SU-DHL-6 (cell line): ENCODE results near the gene ATF7IP.

Experiments
- H2AFZ ChIP-seq: fragments of 200-600 bp; sonication (generic); 2 replicates; pipeline ENCODE4 v1.6.1; 2014; ENCODE audit warnings: low read depth, mild to moderate bottlenecking, moderate library complexity, mixed read lengths, antibody characterized with exemption, low read length; ENCODE audit not compliant: severe bottlenecking
- H3F3A ChIP-seq: fragments of 200-600 bp; shearing (Covaris generic); 2 replicates; pipeline ENCODE4 v1.6.0; 2016; ENCODE audit warnings: antibody characterized with exemption, mild to moderate bottlenecking; ENCODE audit not compliant: insufficient read depth
- H3K27ac ChIP-seq: fragments of 200-600 bp; sonication (generic); 2 replicates; pipeline ENCODE4 v1.5.1; 2016; ENCODE audit warnings: low read depth, mild to moderate bottlenecking, low read length, moderate library complexity, mixed read lengths
- H3K27me3 ChIP-seq: fragments of 200-600 bp; sonication (generic), shearing (Covaris generic); 2 replicates; pipeline ENCODE4 v1.6.0; 2014; ENCODE audit warnings: mild to moderate bottlenecking, low read length
- H3K36me3 ChIP-seq: fragments of 200-600 bp; sonication (generic); 2 replicates; pipeline ENCODE4 v1.6.1; 2014; ENCODE audit warnings: mild to moderate bottlenecking, low read length, mixed read lengths
- H3K4me2 ChIP-seq: fragments of 300-600, 200-600 bp; shearing (Covaris generic), sonication (generic); 2 replicates; pipeline ENCODE4 v1.6.0; 2014; ENCODE audit warnings: low read length, low read depth, mild to moderate bottlenecking; ENCODE audit not compliant: poor library complexity, severe bottlenecking
- H3K4me3 ChIP-seq: fragments of 200-600 bp; sonication (generic); 2 replicates; pipeline ENCODE4 v1.5.1; 2014; ENCODE audit warnings: antibody characterized with exemption, low read length, mild to moderate bottlenecking, mixed read lengths; ENCODE audit not compliant: insufficient read depth, poor library complexity, severe bottlenecking
- H3K79me2 ChIP-seq: fragments of 200-600 bp; sonication (generic); 2 replicates; pipeline ENCODE4 v1.6.1; 2014; ENCODE audit warnings: mild to moderate bottlenecking, low read length, moderate library complexity; ENCODE audit not compliant: insufficient read depth
- H3K9ac ChIP-seq: fragments of 200-600 bp; sonication (generic); 2 replicates; pipeline ENCODE4 v1.7.0; 2014; ENCODE audit warnings: mild to moderate bottlenecking, low read length
- H3K9me2 ChIP-seq: fragments of 200-600 bp; sonication (generic); replicated peaks from 2 replicates; pipeline ENCODE4 v1.6.1; 2014; ENCODE audit warnings: low read length; ENCODE audit not compliant: insufficient read depth
- H3K9me3 ChIP-seq: fragments of 200-600 bp; sonication (generic); 2 replicates; pipeline ENCODE4 v1.6.1; 2014; ENCODE audit warnings: low read length, mixed read lengths; ENCODE audit not compliant: insufficient read depth
- H4K20me1 ChIP-seq: fragments of 200-600 bp; sonication (generic); 2 replicates; pipeline ENCODE4 v1.6.1; 2014; ENCODE audit warnings: low read depth, mild to moderate bottlenecking, antibody characterized with exemption, low read length, moderate library complexity, mixed read lengths
- CTCF ChIP-seq: fragments of 200-600 bp; sonication (generic); IDR thresholded peaks from one replicate; pipeline ENCODE4 v1.5.1; 2017; ENCODE audit warnings: antibody characterized with exemption, mild to moderate bottlenecking, low read length, moderate library complexity; ENCODE audit not compliant: insufficient read depth, poor library complexity, severe bottlenecking
- EZH2phosphoT487 ChIP-seq: fragments of 200-600 bp; sonication (generic), shearing (Covaris generic); conservative IDR thresholded peaks from 2 replicates; pipeline ENCODE4 v1.6.1; 2018; ENCODE audit warnings: mild to moderate bottlenecking, antibody characterized with exemption, low read length, moderate library complexity, mixed read lengths

Gene ATF7IP

GRCh38 chr12:14384783-14385638, 19.5 kb downstream of the ATF7IP start:
- H3K9me2 ChIP-seq = no peaks in the 10 kb centered on the region
- peaks cover 43% of the 10 kb centered on the region for H3F3A ChIP-seq
- no peaks in the 10 kb centered on the region for H4K20me1 ChIP-seq
- H3K27ac ChIP-seq = peak overlapping the region; percentile 87
- peak overlapping the region; percentile 55 for H3K9ac ChIP-seq
- peaks cover 6% of the 10 kb centered on the region for H3K36me3 ChIP-seq
- peaks cover 99% of the 10 kb centered on the region for H3K79me2 ChIP-seq
- H3K4me2 ChIP-seq = peak overlapping the region; percentile 98
- H3K27me3 ChIP-seq = no peaks in the 10 kb centered on the region
- TF ChIP-seq EZH2phosphoT487 = no peak
- TF ChIP-seq CTCF = no peak
- H2AFZ ChIP-seq = no peak overlapping the region
- H3K9me3 ChIP-seq = no peaks in the 10 kb centered on the region
- H3K4me3 ChIP-seq = peak overlapping the region; percentile 60

GRCh38 chr12:14387219-14387871, 21.9 kb downstream of the ATF7IP start:
- peak overlapping the region; percentile 60 for H3K4me3 ChIP-seq
- no peaks in the 10 kb centered on the region for H3K27me3 ChIP-seq
- H3K27ac ChIP-seq = peak overlapping the region; percentile 87
- TF ChIP-seq EZH2phosphoT487 = no peak
- TF ChIP-seq CTCF = no peak
- no peaks in the 10 kb centered on the region for H3K9me3 ChIP-seq
- no peaks in the 10 kb centered on the region for H4K20me1 ChIP-seq
- H3K4me2 ChIP-seq = peak overlapping the region; percentile 98
- H3K9me2 ChIP-seq = no peaks in the 10 kb centered on the region
- peaks cover 54% of the 10 kb centered on the region for H3F3A ChIP-seq
- peaks cover 100% of the 10 kb centered on the region for H3K79me2 ChIP-seq
- no peaks in the 10 kb centered on the region for H3K36me3 ChIP-seq
- peak overlapping the region; percentile 55 for H3K9ac ChIP-seq
- H2AFZ ChIP-seq = no peak overlapping the region

GRCh38 chr12:14390449-14390848, 25.0 kb downstream of the ATF7IP start:
- H3K9me3 ChIP-seq = no peaks in the 10 kb centered on the region
- H3K27me3 ChIP-seq = no peaks in the 10 kb centered on the region
- peak overlapping the region; percentile 20; the same call in 1 of the 2 replicates for H3K9ac ChIP-seq
- no peak overlapping the region for H3K4me3 ChIP-seq
- H3F3A ChIP-seq = peaks cover 58% of the 10 kb centered on the region
- H3K9me2 ChIP-seq = no peaks in the 10 kb centered on the region
- no peak for TF ChIP-seq EZH2phosphoT487
- no peak for TF ChIP-seq CTCF
- peak overlapping the region; percentile 47 for H3K4me2 ChIP-seq
- H3K79me2 ChIP-seq = peaks cover 99% of the 10 kb centered on the region
- H4K20me1 ChIP-seq = no peaks in the 10 kb centered on the region
- H2AFZ ChIP-seq = no peak overlapping the region
- 0 out of 2 replicates have a peak, but pooled peaks cover 2% of the 10 kb centered on the region for H3K36me3 ChIP-seq
- H3K27ac ChIP-seq = peak overlapping the region; percentile 56
